ENCODE results near the gene ARL8A.

The ARL8A gene

DNA sequence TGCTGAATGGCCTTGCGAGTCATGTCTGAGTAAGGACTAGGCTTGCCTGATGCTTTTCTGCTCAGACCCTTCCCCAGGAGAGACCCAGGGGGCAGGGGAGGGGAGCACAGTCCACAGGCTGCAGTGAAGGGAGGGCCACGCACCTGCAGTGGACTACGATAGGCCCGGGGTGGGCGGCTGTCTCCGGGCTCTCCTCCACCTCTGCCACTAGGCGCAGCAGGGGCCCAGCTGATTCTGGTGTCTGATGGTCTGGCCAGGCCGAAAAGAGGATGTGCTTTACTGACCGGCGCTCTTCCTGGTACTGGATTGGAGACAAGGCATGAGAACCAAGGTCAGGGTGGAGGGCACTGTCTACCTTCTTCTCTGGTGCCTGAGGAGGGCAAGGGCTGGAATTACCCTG is 7.9 kb upstream of the ARL8A start:
- TF ChIP-seq, protein P1, sequence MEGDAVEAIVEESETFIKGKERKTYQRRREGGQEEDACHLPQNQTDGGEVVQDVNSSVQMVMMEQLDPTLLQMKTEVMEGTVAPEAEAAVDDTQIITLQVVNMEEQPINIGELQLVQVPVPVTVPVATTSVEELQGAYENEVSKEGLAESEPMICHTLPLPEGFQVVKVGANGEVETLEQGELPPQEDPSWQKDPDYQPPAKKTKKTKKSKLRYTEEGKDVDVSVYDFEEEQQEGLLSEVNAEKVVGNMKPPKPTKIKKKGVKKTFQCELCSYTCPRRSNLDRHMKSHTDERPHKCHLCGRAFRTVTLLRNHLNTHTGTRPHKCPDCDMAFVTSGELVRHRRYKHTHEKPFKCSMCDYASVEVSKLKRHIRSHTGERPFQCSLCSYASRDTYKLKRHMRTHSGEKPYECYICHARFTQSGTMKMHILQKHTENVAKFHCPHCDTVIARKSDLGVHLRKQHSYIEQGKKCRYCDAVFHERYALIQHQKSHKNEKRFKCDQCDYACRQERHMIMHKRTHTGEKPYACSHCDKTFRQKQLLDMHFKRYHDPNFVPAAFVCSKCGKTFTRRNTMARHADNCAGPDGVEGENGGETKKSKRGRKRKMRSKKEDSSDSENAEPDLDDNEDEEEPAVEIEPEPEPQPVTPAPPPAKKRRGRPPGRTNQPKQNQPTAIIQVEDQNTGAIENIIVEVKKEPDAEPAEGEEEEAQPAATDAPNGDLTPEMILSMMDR (IDR thresholded peaks at IDR 0.05; ENCODE audit: insufficient read depth, low read length, poor library complexity, severe bottlenecking) = no peak
- H3K4me3 ChIP-seq (replicated peaks; ENCODE audit: low read depth, low read length) = no peak overlapping the region
- H3K27me3 ChIP-seq (replicated peaks; ENCODE audit: control insufficient read depth, insufficient read depth, low read length) = no peaks in the 10 kb centered on the region
- peaks cover 53% of the 10 kb centered on the region for H3K36me3 ChIP-seq (ENCODE audit: control insufficient read depth, insufficient read depth, low read length)
- DNase-seq (ENCODE audit: extremely low read depth, insufficient read length) = no peak

DNA sequence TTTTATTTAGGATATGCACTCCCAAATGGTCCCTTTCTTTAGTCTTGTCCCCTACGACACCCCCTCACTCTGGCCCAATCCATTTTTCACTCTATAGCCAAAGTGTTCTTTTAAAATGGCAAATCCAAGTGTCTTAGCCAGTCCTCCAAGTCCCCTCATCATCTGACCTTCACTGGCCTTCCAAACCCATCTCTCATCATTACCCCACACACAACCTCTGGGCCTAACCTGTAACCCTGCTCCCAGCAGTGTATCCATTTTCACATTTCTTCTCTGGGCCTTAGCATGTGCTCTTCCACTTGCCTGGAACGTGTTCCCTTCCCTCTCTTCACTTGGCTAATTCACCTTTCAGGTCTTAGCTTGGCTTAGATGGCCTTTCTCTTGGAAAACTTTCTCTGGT is 6.5 kb upstream of the ARL8A start:
- TF ChIP-seq, protein P1 (IDR thresholded peaks at IDR 0.05; ENCODE audit: insufficient read depth, low read length, poor library complexity, severe bottlenecking) = no peak

DNA sequence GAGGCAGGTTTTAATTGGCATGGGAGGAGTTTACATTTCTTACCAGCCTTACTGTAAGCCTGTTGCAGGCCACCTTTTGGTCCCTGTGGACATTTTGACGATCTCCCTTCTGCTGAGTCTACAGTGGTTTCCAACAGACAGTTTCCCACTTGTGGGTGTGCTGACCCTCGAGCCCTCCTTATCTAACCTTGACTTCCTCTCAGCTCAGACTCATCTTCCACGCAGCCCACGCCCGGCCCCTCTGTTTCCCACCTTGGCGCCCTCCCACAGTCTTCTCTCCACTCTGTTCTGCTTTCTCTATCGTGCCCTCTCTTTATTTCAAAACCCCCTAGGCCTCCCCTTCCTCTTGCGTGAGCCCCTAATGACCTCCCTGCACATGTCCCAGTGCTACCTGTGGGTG is 6.1 kb upstream of the ARL8A start:
- no peak overlapping the region for H3K4me3 ChIP-seq (replicated peaks; ENCODE audit: low read depth, low read length)
- DNase-seq (ENCODE audit: extremely low read depth, insufficient read length) = no peak
- no peaks in the 10 kb centered on the region for H3K27me3 ChIP-seq (replicated peaks; ENCODE audit: control insufficient read depth, insufficient read depth, low read length)
- TF ChIP-seq, protein P1 (IDR thresholded peaks at IDR 0.05; ENCODE audit: insufficient read depth, low read length, poor library complexity, severe bottlenecking) = no peak
- H3K36me3 ChIP-seq (ENCODE audit: control insufficient read depth, insufficient read depth, low read length) = peaks cover 52% of the 10 kb centered on the region

More for the DNA sequence above, 6.5 kb upstream of the ARL8A start:
- no peak for DNase-seq (ENCODE audit: extremely low read depth, insufficient read length)
- Histone ChIP-seq H3K4me3 (replicated peaks; ENCODE audit: low read depth, low read length) (no peak overlapping the region), H3K27me3 (replicated peaks; ENCODE audit: control insufficient read depth, insufficient read depth, low read length) (no peaks in the 10 kb centered on the region), H3K36me3 (ENCODE audit: control insufficient read depth, insufficient read depth, low read length) (peaks cover 52% of the 10 kb centered on the region)

DNA sequence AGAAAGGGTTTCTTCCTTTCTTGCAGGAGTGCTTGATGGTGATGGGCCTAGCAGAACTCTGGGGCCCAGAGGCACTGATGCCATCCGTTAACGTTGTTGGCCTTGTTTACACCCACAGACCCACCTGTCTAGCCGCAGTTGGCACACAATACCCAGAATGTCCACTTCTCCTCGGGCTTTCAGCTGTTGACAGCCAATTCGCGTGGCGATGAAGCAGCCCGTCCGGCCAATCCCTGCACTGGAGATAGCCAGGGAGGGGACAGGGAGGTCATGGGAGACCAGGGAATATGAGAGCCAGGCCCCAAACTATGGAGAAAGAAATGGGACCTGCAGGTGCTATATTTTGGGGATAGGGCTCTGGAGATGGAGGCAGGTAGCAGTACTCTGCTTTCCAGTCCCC is 5.7 kb upstream of the ARL8A start:
- no peak for DNase-seq (ENCODE audit: extremely low read depth, insufficient read length)
- Histone ChIP-seq H3K27me3 (replicated peaks; ENCODE audit: control insufficient read depth, insufficient read depth, low read length) (no peaks in the 10 kb centered on the region), H3K4me3 (replicated peaks; ENCODE audit: low read depth, low read length) (no peak overlapping the region), H3K36me3 (ENCODE audit: control insufficient read depth, insufficient read depth, low read length) (peaks cover 48% of the 10 kb centered on the region)
- TF ChIP-seq, protein P1 (IDR thresholded peaks at IDR 0.05; ENCODE audit: insufficient read depth, low read length, poor library complexity, severe bottlenecking) = no peak

DNA sequence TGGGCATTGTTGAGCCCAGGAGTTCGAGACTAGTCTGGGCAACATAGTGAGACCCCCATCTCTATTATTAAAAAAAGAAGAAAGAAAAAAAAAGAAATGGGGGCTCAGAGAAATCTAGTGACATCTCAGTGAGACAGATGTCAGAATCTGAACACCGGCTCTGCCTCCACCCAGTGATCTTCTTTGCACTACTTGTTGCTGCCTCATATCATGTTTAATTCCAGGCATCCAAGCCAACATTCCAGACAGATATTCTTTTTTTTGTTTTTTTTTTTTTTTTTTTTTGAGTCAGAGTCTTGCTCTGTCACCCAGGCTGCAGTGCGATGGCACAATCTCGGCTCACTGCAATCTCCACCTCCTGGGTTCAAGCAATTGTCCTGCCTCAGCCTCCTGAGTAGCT is 5.0 kb upstream of the ARL8A start:
- Histone ChIP-seq H3K4me3 (replicated peaks; ENCODE audit: low read depth, low read length) (no peak overlapping the region), H3K36me3 (ENCODE audit: control insufficient read depth, insufficient read depth, low read length) (peaks cover 44% of the 10 kb centered on the region), H3K27me3 (replicated peaks; ENCODE audit: control insufficient read depth, insufficient read depth, low read length) (no peaks in the 10 kb centered on the region)
- TF ChIP-seq, protein P1 (IDR thresholded peaks at IDR 0.05; ENCODE audit: insufficient read depth, low read length, poor library complexity, severe bottlenecking) = no peak
- DNase-seq (ENCODE audit: extremely low read depth, insufficient read length) = no peak

DNA sequence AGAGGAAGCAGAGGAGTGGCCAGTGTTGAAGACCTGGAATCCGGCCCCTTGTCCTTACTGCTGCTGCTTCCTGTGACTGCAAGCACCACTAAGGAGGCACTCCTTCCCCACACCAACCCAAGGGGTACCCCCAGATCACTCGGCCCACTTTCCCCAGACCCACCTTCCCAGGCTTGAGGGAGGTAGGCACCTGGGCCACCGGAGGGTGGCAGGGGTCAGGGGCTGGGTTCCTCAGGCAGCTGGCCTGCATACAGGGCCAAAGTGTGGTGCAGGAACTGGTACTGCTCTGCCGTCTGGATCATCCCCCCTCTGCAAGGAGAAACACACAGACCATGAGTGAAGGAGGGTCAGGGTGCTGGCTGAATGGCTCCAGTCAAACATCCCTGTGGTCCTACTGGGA is 3.9 kb upstream of the ARL8A start:
- TF ChIP-seq, protein P1 (IDR thresholded peaks at IDR 0.05; ENCODE audit: insufficient read depth, low read length, poor library complexity, severe bottlenecking) = no peak
- H3K27me3 ChIP-seq (replicated peaks; ENCODE audit: control insufficient read depth, insufficient read depth, low read length) = no peaks in the 10 kb centered on the region
- DNase-seq (ENCODE audit: extremely low read depth, insufficient read length) = no peak
- no peak overlapping the region for H3K4me3 ChIP-seq (replicated peaks; ENCODE audit: low read depth, low read length)
- peaks cover 35% of the 10 kb centered on the region for H3K36me3 ChIP-seq (ENCODE audit: control insufficient read depth, insufficient read depth, low read length)

Data from GM06990 (cell line).